GM06990 (cell line): ENCODE results near the gene PANK1.

ENCODE experiments used
- DNase-seq: peaks from one replicate; pipeline ENCODE4 v3.0.0-alpha.2; 2011; ENCODE audit not compliant: insufficient read length; ENCODE audit errors: extremely low read depth
- H3K27me3 ChIP-seq: replicated peaks from 2 replicates; pipeline ENCODE4 v1.6.0; 2011; ENCODE audit warnings: low read length; ENCODE audit not compliant: control insufficient read depth, insufficient read depth
- H3K36me3 ChIP-seq: 2 replicates; pipeline ENCODE4 v1.5.1; 2011; ENCODE audit warnings: low read length; ENCODE audit not compliant: control insufficient read depth, insufficient read depth
- H3K4me3 ChIP-seq: replicated peaks from 2 replicates; pipeline ENCODE4 v1.5.1; 2011; ENCODE audit warnings: low read depth, mild to moderate bottlenecking, control low read depth, low read length
- CTCF ChIP-seq: IDR thresholded peaks from 2 replicates; pipeline ENCODE4 v1.5.1; 2011; ENCODE audit warnings: low read length, control low read depth, mild to moderate bottlenecking, inconsistent platforms; ENCODE audit not compliant: insufficient read depth, poor library complexity, severe bottlenecking

Gene PANK1

DNA sequence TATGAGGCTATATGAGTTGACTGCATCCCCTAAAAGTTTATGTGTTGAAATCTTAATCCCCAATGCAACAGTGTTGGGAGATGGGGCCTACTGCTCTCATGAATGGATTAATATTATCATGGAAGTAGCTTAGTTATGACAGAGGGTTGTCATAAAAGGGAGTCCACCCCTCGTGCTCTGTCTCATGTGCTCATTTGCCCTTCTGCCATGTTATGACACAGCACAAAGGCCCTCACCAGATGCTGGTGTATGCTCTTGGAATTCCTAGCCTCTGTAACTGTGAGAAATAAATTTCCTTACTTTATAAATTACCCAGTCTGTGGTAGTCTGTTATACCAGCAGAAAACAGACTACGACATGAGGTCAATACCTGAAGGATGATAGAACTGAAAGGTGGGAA lies 17.6 kb upstream of the PANK1 start:
- H3K4me3 ChIP-seq, result no peak overlapping the region
- no peaks in the 10 kb centered on the region for H3K27me3 ChIP-seq
- no peak for TF ChIP-seq CTCF
- H3K36me3 ChIP-seq, result no peaks in the 10 kb centered on the region
- no peak for DNase-seq

GRCh38 chr10:89659143-89660131 lies 14.4 kb upstream of the PANK1 start:
- H3K4me3 ChIP-seq, result no peak overlapping the region

GRCh38 chr10:89657302-89657701 lies 12.3 kb upstream of the PANK1 start:
- no peak for TF ChIP-seq CTCF
- Histone ChIP-seq H3K36me3 (no peaks in the 10 kb centered on the region), H3K27me3 (no peaks in the 10 kb centered on the region), H3K4me3 (no peak overlapping the region)
- no peak for DNase-seq

More at GRCh38 chr10:89659143-89660131, 14.4 kb upstream of the PANK1 start:
- TF ChIP-seq CTCF, result no peak
- Histone ChIP-seq H3K36me3 (no peaks in the 10 kb centered on the region), H3K27me3 (no peaks in the 10 kb centered on the region)
- no peak for DNase-seq

GRCh38 chr10:89655722-89656121 lies 10.7 kb upstream of the PANK1 start:
- TF ChIP-seq CTCF, result no peak
- H3K4me3 ChIP-seq, result no peak overlapping the region
- no peaks in the 10 kb centered on the region for H3K27me3 ChIP-seq
- H3K36me3 ChIP-seq, result no peaks in the 10 kb centered on the region
- DNase-seq, result no peak

- H3K36me3 ChIP-seq, result no peaks in the 10 kb centered on the region
- no peaks in the 10 kb centered on the region for H3K27me3 ChIP-seq
- H3K4me3 ChIP-seq, result no peak overlapping the region
- no peak for TF ChIP-seq CTCF
- DNase-seq, result peak; percentile 39
Observed at GRCh38 chr10:89653410-89653869, 8.4 kb upstream of the PANK1 start.
